Measurements from ENCODE around the gene WIPI1. TPM values are rescaled to one million over a fixed set of nuclear protein-coding genes. Genes with fewer than 3 reads are reported as not detected.

WIPI1 gene
- total RNA-seq, 4 donors from 2014 or later = 34.7 to 95.7 (median 44.4) TPM

DNA sequence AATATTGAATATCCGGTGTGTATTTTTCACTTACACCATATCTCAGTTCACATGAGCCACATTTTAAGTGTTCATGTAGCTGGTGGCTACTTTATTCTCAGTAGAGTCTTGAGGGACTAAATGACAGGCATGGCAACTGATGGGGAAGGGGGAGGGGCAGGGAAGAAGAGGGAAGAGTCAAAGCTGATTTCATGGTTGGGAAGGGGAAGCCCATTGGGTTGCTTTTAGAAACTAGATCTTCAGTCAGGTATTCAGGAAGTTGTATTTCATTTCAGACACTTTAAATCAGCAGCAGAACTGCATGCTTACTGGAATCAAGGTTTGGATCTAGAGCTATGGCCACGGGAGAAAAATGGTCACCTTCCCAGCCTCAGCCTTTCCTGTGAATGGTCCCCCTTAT, 2.9 kb upstream of the WIPI1 start:
- DNase-seq = no peak
- H3K4me1 ChIP-seq = peaks cover 0 to 27% (median 4%) of the 10 kb centered on the region in 4 donors
- no peak for TF ChIP-seq CTCF (IDR thresholded peaks at IDR 0.05)
- no peak for TF ChIP-seq POLR2A (IDR thresholded peaks at IDR 0.05)
- H3K4me3 ChIP-seq = no peak overlapping the region
- H3K36me3 ChIP-seq = no peaks in the 10 kb centered on the region
- H3K27me3 ChIP-seq = no peaks in the 10 kb centered on the region
- H3K27ac ChIP-seq = peak overlapping the region in 1 of 4 donors; percentile 10
- no peaks in the 10 kb centered on the region for H3K9me3 ChIP-seq

DNA sequence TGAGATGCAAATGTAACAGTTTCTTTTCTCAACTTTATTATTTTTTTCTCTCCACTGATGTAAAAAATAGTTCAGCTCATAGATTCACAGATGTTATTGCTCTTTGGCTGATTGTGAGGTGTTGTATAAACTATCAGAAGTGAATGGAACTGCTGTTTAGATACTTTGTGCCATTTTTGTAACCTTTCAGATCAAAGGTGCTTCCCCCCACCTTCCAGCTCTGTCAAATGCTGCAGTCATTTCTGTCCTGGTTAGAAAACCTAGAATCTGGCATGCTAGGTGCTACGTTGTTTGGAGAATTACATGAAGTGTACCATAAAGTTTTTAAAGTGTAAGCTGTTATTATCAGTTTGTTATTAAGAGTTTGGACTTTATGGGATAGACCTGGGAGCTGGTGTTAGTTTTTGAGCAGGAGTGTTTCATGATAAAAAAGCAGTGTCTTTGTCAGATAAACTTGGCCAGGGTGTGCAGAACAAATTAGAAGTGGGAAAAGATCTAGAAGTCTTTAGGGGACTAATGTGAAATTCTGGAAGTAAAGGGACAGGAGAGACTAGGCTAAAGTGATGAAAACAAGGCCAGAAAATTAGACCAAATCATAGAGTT, 1.8 kb upstream of the WIPI1 start:
- Histone ChIP-seq H3K9me3 (no peaks in the 10 kb centered on the region), H3K27me3 (no peaks in the 10 kb centered on the region), H3K4me1 (peaks cover 0 to 27% (median 4%) of the 10 kb centered on the region in 4 donors), H3K36me3 (no peaks in the 10 kb centered on the region), H3K4me3 (no peak overlapping the region), H3K27ac (no peak overlapping the region)
- TF ChIP-seq POLR2A (IDR thresholded peaks at IDR 0.05) (no peak), CTCF (IDR thresholded peaks at IDR 0.05) (no peak)
- DNase-seq = no peak

DNA sequence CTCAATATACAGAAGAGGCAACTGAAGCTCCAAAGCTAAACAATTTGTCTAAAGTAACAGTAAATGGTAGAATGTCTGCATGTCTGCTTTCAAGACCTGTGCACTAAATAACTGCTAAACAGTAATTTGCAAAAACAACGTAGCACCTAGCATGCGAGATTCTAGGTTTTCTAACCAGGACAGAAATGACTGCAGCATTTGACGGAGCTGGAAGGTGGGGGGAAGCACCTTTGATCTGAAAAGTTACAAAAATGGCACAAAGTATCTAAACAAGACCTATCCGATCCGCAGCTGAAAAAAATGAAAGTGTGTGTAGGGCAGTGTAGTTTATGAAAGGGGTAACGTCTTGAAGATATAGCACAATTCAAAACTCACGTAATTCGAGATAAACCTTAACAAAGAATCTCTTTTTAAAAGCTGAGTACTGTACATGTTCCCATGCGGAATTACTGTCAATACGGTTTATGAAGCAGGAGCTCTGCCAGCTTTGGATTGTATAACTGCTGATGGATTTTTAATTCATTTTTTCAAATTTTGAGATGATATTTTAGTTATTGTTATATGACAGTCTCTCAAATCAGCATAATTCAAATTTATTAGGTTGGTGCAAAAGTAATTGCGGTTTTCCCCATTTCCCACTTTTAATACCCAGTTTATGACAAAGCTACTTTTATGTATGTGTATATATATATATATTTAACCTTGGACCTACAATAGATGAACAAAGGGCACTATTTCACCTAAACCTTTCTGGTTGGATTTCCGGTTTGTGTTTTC, 1.2 kb upstream of the WIPI1 start:
- H3K9me3 ChIP-seq = no peaks in the 10 kb centered on the region
- peak overlapping the region; percentile 76 to 94 (median 82) for H3K27ac ChIP-seq
- no peak for DNase-seq
- H3K27me3 ChIP-seq = no peaks in the 10 kb centered on the region
- H3K36me3 ChIP-seq = no peaks in the 10 kb centered on the region
- TF ChIP-seq CTCF (IDR thresholded peaks at IDR 0.05) (no peak), POLR2A (IDR thresholded peaks at IDR 0.05) (no peak)
- H3K4me1 ChIP-seq = peaks cover 0 to 27% (median 4%) of the 10 kb centered on the region in 4 donors
- H3K4me3 ChIP-seq = peak overlapping the region; percentile 63 to 88 (median 77)

DNA sequence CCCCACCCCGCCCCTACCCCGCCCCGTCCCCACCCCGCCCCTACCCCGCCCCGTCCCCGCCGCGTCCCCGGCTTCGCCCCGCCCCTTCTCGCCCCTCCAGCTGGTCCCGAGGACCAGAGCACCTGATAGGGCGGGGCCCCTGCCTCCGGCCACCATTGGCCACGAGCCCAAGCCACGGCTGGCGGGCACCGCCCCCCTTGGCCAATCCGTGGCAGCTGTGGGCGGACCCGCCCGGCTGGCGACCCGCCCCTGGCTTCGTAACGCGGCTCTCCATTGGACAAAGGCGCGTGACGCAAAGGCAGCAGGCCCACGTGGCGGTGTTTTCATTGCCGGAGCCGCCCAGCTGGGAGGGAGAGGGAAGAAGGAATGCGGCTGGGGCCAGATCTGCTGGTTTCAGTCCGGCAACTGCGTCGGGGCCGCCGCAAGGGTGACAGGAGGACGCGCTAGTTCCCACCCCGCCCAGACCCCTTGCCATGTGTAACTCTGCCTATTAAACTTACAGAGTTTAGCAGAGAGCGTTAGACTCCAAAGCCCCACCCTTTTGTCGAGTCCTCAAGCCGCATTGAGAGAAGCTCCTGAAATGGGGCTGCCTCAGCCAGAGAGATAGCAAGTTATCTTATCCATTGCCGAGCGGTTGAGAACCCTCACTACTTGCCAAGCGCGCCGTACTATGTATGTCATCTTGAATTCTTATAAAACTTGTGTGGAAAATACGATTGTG, 403 bp upstream of the WIPI1 start:
- DNase-seq = peak; percentile 97 to 99 (median 99)
- Histone ChIP-seq H3K36me3 (no peaks in the 10 kb centered on the region), H3K4me3 (peak overlapping the region; percentile 75 to 88 (median 80)), H3K9me3 (no peaks in the 10 kb centered on the region), H3K27ac (peak overlapping the region; percentile 78 to 94 (median 88)), H3K27me3 (no peaks in the 10 kb centered on the region), H3K4me1 (peaks cover 0 to 26% (median 4%) of the 10 kb centered on the region in 4 donors)
- TF ChIP-seq CTCF (IDR thresholded peaks at IDR 0.05) (peak in 2 of 6 experiments; percentile 7 to 16), POLR2A (IDR thresholded peaks at IDR 0.05) (peak; percentile 60 to 88)

DNA sequence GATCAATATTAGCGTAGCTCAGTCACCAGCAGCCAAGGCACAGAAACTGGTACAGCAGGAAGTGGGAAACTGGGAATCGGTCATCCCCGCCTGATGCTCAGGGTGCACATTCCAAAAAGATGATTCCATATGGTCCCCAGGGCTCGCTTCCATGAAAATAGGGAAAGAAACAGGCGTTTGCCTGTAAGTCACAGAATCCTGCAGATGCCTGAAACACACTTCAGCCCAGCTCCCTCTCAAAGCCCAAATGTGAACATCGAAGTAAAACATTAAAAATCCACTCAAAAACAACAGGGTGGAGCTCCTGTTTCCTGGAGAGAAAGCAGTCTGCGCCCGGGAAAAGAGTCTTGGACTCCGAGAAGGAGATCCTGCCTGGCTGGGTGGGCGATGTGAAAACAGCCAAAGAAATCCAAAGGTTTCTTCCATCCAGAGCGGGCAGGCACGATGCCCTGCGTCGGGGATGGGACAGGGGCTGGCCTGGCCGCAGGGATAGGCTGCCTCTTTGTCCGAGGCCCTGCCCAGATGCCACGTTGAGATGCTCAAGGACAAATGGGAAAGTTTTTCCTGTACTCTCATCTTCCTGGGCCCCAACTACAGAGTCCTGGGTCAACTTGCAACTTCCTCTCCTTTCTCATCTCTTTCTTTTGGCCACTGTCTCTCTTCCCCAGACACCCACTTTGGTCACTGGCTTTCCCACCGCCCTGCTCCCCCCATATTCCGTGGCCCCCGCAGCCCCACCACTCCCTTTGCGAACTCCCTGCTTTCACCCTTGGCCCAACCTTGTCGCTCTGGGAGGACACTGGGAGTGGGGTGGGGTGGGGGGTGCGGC, 743 bp downstream of the WIPI1 start:
- H3K9me3 ChIP-seq = no peaks in the 10 kb centered on the region
- H3K4me1 ChIP-seq = peaks cover 0 to 25% (median 4%) of the 10 kb centered on the region in 4 donors
- TF ChIP-seq CTCF (IDR thresholded peaks at IDR 0.05) (no peak), POLR2A (IDR thresholded peaks at IDR 0.05) (no peak)
- DNase-seq = peak; percentile 37 to 81 (median 79)
- H3K4me3 ChIP-seq = peak overlapping the region; percentile 75 to 88 (median 80)
- H3K27me3 ChIP-seq = no peaks in the 10 kb centered on the region
- peak overlapping the region; percentile 87 to 96 (median 92) for H3K27ac ChIP-seq
- H3K36me3 ChIP-seq = no peaks in the 10 kb centered on the region

Data from Peyer's patch (tissue), 4 donors.